Glomerular visceral epithelial cell (primary cell): ENCODE results near the gene CLIC3.

Experiments used
- DNase-seq: peaks from one replicate; pipeline ENCODE4 v3.0.0-alpha.2; 2016; ENCODE audit errors: extremely low spot score

CLIC3 gene

DNA sequence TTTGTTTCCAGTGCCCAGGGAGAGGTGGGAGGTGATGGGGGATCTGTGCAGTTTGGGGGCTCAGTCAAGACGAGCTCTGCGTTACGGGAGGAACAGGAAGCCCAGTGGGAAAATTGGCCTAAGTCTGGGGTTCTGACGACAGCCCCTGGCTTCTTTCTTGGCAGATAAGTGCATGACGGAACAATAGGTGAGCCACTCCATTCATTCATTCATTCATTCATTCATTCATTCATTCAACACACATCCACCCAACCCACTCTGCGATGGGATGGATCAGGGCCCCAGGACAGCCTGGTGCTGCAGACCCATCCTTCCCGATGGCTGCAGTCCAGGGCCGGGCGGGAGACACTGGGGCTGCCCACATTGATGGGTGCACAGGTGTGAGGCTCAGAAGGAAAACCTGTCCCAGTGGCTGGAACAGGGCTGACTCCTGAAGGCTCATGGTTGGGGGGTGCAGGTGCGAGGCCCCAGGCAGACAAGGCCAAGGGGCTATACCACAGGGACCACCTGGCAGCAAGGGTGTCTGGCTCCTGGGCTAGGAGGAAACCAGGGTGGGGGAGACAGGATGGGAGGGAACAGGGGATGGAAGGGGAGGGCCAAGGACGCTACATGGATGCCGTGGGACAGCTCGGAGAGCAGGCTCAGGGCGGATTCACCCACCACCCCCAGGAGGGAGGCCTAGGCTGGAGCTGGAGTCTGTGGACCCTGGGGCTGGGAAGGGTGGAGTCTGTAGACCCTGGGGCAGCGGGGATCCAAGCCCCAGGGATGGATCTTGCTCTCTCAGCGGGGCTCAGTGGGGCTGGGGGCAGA is 15.5 kb downstream of the CLIC3 start:
- no peak for DNase-seq

DNA sequence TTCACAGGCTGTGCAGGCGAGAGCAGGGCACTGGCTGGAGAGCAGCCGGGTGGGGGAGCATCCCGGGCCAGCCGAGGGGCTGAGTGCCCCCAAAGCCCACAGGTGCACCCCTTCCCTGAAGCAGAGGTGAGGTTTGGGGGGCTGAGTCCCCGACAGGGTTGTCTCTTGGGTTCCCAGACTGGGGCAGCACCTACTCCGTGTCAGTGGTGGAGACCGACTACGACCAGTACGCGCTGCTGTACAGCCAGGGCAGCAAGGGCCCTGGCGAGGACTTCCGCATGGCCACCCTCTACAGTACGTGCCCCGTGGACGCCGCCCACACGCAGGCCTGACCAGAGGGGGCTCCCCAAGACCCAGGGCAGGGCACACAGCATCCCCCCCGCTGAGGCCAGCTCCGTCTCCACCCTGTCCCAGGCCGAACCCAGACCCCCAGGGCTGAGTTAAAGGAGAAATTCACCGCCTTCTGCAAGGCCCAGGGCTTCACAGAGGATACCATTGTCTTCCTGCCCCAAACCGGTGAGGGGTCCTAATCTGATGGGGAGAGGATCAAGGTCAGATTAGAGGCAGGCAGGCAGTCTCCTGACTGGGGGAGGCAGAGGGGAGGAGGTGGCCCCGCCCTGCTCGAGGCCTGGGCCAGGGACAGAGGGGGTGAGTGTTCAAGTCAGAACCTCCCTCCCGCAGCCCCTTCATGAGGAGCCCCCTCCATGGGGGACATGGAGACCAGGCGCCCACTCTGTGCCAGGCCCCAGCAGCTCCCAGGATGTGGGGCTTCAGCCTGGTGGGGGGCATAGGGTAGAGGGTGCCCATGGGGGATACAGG is 16.4 kb downstream of the CLIC3 start:
- DNase-seq, result no peak

DNA sequence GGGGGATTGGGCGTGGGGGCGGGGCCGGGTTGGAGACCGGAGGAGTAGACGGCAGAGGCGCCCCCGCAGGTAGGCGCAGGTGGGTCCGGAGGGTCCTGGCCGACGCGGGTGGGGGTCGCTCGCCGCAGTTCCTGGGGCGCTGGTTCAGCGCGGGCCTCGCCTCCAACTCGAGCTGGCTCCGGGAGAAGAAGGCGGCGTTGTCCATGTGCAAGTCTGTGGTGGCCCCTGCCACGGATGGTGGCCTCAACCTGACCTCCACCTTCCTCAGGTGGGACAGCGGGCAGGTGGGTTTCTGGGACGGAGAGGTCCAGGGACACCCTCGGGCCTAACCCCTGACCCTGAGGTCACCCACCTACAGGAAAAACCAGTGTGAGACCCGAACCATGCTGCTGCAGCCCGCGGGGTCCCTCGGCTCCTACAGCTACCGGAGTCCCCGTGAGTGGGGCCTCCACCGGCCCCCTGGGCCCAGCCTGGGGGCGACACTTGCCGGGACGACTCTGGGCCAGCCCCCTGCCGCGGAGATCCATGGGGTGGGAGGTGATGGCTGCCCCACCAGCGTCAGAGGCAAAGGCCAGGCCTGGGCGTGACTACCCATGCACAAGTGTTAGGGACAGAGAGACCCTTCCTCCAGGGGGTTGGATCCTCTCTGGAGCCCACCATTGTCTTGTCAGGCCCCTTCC is 17.4 kb downstream of the CLIC3 start:
- no peak for DNase-seq

DNA sequence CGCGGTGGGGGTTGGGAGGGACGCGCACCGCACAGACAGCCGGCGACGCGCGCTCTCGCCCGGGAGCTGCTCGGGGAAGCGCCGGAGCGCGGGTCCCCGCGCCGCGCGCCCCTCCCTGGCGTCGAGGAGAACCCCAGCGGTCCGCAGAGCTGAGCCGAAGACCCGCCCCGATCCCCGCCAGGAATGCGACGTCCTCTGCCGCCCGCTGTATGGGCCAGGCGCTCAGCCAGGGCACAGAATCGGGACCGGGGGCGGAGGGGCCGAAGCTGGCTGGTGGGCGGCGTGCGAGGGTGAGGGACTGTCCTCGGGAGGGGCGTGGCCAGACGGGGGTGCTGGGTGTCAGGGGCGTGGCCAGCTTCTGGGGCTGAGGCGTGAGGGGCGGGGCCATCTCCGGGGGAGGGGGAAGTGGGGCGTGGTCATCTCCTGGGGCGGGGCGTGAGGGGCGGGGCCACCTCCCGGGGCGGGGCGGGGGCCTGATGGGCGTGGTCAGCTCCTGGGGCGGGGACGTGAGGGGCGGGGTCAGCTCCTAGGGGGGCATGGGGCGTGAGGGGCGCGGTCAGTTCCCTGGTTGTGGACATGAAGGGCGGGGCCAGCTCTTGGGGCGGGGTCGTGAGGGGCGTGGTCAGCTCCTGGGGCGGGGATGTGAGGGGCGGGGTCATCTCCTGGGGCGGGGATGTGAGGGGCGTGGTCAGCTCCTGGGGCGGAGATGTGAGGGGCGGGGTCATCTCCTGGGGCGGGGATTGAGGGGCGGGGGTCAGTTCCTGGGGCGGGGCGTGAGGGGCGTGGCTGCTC is 18.1 kb downstream of the CLIC3 start:
- peak; percentile 44 for DNase-seq

DNA sequence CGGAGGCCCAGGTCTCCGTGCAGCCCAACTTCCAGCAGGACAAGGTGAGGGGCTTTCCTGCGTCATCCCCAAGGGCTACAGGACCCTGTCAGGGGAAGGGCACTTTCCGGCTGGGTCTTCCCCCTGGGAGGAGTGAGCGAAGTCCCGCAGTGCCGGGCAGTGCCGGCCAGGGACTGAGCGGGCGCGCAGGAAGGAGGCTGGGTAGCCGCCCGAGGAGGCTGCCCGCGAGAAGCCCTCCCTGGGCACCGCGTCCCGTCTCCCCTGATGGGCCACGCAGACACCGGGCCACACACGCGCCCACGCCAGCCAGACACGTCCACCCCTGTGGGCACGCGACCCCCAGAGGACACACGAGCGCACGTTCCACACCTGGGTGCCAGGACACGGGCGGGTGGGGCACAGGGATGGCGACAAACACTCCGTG is 18.7 kb downstream of the CLIC3 start:
- no peak for DNase-seq

DNA sequence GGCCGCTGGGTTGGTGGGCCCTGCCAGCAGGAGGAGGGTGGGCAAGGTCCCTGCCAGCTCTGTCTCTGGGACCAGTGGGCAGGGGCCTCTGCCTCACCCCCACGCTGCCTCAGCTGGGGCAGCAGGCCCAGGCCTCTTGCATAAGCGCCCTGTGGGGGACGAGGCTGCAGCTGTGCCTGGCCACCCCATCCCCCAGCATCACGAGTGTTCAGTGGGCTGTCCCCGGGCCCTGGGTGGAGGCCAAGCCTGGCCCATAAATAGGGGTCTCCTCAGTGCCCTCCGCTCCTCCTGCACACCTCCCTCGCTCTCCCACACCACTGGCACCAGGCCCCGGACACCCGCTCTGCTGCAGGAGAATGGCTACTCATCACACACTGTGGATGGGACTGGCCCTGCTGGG is 19.1 kb downstream of the CLIC3 start, which contains the start of gene PTGDS:
TSS of gene PTGDS (plus strand) at position 282 of the 400 bp plus-strand sequence. CDS start at position 357, 75 bp downstream.
- no peak for DNase-seq

DNA sequence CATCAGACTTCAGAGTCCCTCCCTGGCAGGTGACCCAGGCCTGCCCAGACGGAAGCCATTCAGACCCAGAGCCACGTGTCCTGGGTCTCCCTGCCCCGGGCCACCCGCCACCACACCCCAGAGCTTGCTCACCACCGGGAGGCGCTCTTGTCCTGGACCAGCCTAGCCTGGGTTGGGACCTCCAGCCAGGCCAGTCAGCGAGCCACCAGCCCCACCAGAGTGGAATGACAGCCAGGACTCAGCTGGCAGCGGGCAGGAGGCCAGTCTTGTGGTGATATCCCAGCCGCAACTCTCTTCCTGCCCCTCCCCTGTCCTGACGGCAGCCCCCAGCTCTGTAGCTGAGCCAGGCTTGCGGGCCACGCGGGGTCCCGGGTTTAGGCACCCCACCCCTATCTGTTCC is 20.7 kb downstream of the CLIC3 start:
- peak; percentile 49 for DNase-seq

DNA sequence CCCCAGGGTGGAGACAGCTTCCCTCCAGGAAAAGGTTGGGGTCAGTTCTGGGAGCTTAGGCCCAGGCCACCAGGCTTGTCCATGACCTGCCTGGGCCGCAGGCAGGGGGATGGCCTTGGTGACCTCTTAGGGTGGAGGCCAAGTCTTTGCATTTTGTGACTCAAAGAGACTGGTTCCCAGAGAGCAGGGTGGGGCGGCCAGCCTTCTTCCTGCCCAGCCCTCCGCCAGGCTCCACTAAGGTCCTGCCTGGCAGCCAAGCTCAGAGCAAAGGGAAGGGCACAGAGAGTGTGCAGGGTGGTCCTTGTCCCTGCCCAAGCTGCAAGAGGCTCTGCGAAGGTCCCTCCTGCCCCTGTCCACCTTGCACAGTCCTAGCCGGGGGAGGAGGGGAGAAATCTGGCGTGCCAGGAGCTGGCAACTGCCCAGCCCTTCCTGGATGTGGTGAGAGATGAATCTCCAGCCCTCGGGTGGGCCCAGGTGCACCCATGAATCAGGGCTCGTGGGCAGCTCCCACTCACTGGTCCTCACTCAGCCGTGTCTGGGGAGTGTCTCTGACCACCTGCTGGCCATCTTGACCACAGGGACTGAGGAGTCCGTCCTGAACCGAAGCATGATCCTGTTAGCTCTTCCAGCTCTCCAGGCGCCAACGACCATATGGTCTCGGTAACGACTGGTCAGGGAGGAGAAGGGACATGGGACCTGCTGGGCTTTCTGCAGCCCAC is 21.4 kb downstream of the CLIC3 start:
- DNase-seq, result peak; percentile 76

DNA sequence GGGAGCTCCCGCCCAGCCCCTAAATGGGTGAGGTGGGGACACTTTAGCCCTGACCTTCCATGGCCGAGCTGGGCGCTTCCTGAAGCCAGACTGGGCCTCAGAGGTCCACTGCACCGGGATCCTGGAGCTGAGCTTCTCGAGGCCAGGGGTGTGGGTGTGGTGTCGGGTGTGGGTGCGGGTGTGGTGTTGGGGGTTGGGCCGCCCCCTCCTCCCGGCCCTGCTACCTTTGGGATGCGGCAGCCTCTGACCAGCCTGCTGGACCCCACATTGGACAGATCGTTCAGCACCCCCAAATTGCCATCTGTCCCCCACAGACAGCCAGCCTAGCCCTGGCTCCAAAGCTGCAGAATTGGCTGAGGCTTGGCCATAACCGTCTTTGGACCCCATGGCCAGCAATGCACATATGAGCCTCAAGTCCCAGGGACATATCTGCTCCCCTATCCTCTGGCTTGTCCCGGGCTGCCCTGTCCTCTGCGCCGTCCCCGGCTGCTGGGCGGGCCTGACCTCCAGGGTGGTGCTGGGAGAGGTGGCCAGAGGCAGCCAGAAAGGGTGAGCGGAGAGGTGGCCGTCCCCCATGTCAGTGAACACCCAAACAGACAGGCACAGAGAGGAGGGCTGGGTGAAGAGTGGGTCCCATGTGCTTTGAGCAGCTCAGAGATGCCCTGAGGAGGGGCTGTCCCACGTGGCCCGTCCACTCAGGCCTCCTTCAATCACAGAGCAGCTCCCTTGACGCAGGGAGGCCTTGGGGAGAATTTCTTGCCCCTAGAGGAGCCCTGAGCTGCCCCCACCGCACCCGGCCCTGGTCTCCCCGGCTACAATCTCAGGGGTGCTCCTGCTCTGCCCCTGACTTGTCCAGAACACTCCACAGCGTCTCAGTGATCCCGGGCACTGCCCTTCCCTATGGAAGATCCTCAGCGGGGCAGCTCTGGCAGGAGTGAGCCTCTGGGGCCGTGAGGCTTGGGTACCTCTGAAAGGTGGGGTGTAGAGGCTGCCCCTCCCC is 22.4 kb downstream of the CLIC3 start:
- no peak for DNase-seq

DNA sequence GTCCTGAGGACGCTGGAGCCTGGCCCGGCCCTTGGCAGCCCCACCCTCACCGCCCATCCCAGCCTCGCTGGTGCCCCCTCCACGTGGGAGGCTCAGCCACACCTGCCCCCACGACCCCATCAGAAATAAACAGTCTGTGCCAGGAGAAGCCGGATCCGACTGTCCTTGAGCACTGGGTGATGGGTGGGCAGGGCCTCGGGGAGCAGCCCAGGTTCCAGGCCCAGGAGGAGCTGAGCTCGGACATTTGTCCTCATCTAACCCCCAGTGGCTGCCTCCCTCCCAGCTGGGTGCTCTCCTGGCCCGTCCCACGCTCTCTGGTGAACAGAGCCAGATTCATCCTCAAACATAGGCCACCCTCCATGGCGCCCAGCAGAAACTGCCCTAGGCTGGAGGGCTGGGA is 23.6 kb downstream of the CLIC3 start:
- no peak for DNase-seq

DNA sequence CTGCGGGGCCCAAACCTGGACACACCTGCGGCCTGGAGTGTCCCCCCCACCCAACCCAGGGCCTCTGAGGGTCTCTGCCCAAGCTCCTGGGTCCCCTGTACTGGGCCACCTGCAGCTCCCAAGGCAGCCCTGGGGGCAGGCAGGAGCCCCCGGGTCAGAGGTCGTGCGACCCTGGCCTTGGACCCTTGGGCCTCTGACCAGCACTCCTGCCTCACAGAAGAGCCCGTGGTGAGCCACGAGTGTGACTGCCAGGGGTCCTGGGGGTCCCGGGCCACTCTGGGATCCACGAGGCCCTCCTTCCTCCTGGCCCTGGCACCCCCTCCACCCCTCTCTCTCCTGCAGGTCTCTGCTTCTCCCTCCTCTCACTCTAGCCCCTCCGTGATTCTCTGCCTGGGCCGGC is 24.0 kb downstream of the CLIC3 start:
- DNase-seq, result no peak

DNA sequence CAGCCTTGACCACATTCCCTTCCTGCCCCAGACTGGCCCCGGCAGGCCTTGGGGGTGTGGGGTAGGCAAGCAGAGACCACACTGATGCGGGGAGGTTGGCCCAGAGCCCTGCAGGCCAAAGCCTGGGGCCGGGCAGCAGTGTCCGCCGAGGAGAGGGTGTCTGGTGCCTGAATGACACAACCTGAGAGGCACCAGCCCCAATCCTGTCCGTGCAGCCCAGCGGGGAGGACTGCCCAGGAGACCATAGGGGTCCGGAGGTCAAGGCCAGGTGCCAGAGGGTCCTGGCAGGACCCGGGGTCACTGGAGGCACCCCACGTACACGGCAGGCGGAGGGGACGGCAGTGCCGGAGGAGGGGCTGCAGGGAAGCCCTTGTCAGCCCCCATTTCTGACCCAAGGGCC is 24.6 kb downstream of the CLIC3 start:
- no peak for DNase-seq

DNA sequence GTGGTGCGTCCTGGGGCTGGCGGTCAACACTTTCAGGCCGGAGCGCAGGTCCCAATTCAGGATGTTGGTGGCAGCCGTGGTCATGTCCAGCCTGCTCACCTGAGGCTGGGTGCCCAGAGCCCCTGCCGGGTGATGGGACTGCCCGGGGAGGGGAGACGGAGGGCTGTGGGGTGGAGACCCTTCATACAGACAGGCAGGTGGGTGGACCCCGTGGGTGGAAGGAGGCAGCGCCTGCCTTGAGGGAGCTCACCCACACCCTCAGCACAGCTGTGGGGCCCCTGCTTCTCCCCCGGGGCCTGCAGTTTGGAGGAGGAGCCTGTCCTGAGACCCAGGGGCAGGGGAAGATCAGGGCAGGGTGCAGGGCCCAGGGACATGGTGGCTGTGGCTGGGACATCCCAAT is 26.0 kb downstream of the CLIC3 start:
- DNase-seq, result no peak

DNA sequence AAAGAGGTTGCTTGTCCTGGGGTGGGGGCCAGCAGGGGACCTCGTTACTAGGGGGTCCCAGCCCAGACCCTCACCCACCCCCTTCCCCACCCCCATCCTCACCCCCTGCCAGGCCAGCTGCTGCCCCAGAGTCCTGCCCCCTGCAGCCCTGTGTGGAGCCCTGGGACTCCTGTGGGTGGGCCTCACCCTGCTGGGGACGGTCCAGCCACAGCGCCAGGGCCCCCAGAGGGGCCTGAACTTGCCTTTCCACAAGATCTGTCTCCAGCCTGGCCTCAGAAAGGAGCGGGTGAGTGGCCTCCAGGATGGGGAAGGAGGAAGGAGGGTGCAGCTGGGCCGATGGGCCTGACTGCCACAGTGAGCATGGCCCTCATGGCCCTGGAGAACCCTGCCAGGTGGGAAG is 26.6 kb downstream of the CLIC3 start:
- no peak for DNase-seq

DNA sequence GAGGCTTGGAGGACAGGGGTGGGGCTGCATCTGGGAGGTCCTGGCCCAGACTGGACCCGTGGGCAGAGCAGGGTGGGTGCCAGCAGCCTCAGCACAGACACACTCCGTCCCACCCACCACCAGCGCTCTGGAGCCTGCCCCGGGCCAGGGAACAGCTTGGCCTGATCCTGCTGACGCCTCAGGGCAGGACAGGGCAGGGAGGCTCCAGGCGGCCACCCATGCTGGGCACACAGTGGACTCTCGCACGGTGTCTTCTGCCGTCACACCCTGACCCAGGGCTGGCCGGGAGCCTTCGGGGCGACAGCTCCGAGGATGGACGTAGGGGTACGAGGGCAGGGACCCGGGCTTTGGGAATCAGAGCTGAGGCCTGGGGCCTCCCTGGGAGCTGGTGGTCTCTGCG is 27.2 kb downstream of the CLIC3 start:
- DNase-seq, result no peak

DNA sequence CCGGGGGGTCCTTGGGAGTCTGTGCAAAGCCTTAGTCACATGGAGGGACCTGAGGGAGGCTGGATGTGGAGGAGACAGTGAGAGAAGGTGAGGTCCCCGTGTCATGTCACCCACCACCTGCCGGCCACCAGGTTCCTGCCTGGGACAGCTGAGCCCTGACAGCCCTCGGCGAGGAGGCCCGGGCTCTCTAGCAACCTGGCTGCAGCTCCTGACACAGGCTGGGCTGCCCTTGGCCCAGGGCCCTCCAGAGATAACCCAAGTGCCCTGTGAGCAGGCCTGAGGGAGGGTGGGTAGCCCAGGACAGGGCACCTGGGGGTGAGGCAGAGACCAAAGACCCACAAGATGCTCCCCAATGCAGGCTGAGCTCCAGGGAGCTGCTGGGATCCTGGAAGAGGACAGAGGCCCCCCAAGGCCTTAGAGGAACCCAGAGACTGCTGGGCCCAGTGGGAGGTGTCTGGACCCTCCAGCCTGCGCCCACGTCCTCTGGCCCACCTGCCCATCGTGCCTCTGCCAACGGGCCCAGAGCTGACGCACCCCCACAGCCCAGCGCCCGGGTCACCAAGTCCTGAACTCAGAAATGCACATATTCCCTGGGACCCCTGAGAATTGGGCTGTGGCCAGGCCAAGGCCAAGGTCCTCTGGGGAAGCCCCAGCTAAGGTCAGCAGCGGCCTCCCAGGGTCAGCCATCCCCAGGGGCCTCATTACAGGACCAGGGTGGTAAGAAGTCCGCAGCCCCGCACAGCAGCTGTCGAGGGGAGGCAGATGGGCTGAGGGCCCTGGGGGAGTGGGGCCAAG is 27.8 kb downstream of the CLIC3 start:
- no peak for DNase-seq

DNA sequence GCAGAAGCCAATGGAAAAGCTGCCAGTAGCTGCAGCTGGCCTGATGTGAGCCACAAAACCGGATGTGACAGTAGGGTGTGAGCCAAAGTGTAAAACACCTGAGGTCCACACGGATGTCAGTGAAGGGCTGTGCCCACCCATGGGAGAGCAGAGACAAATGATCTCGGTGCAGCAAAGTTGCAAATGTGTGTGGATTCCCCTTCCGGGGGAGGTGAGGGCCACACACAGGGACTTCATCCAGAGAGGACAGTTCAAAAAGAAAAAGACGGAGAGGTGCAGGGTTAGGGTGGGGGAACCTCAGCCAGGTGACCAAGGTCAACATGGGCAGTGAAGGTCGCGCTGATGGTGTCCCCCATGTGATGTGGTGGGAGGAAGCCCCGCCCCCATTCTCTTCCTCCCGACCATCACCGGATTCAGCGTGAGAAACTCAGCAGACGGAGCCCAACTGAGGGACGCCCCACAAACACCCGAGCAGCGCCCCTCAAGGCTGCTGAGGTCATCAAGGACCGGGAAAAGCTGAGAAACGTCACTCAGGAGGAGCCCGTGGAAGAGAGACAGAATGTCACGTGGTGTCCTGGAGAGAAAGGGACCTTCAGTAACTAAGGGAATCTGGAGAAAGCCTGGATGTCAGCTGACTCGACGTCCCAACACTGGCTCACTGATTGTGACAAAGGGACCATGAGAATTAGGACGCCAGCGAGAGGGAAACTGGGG is 30.4 kb downstream of the CLIC3 start:
- DNase-seq, result no peak

DNA sequence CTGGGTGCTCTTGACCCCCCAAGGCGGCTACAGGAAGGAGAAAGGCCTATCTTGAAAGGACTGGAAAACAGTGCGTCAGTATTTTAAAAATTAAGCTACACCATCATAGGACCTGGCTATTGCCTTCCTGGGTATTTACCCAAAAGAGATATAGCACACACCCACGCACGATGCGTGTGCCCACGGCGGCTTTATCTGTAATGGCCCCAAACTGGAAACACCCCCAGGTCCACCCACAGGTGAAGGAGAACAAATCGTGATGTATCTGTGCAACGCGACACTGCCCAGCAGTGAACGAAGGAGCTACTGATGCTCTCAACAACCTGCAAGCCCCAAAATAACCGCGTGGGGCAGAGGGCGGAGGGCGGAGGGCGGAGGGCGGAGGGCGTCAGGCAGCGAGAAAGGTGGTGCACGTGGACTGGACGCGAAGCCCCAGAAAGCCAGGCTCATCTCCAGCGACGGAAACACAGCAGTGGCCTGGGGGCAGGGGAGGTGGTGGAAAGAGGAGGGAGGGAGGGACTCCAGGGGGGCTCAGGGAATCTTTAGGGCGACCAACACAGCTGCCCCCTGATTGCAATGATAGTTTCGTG is 31.4 kb downstream of the CLIC3 start:
- DNase-seq, result no peak
